Skin of body (tissue), 2 donors: ENCODE measurements around the gene ADM2. TPM values are rescaled to one million over a fixed set of nuclear protein-coding genes. Genes with fewer than 3 reads are reported as not detected.

ENCODE experiments used
- DNase-seq: peaks from one replicate; lab custom pipeline; 2025; lab: John Stamatoyannopoulos, UW
- total RNA-seq: library from RNA; depleted of rRNA; stranded (reverse); fragments of >200 nt; gene quantifications from one replicate; pipeline ENCODE4 v1.2.3, GENCODE V29; 2014

The ADM2 gene
- total RNA-seq, 1 donor from 2014 or later: 0.39 TPM

DNA sequence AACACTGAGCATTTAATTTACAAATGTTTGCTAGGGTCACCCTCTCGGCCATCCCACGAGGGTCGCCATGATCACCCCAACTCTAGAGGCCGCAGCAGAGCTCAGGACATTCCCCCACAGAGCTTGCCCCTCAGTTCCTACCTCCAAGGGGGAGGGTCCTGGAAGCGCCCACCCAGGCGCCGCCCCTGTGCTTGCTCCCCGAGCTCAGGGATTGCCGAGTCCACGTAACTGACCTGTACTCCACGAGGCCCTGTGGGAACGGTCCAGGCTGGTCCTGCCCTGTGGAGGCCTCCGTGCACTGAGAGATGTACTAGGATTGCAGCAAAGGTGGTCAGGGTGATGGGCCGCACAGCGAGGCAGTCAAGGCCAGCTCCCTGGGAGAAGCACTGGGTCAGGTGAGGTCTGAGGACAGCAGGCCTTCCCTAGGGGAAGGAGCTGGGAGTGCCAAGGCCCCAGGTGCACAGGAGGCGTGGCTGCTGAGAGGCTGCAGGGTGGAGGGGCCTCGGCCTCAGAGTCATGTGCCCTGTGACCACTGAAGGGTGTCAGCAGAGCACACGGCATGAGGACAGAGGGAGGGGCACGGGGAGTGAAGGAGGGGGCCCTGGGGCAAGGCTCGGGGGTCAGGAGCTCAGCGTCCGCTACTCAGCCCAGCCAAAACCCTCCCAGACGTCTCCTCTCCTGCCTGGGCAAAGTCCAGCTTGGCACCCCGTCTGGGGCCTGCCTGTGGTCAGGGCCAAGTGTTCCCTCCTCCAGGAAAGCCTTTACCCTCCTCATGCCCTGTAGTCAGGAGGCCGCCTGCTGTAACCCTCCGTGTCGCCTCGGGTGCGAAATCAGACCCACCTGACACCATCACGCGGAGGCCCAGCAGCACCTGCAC is 2.9 kb downstream of the ADM2 start:
- DNase-seq: no peak

DNA sequence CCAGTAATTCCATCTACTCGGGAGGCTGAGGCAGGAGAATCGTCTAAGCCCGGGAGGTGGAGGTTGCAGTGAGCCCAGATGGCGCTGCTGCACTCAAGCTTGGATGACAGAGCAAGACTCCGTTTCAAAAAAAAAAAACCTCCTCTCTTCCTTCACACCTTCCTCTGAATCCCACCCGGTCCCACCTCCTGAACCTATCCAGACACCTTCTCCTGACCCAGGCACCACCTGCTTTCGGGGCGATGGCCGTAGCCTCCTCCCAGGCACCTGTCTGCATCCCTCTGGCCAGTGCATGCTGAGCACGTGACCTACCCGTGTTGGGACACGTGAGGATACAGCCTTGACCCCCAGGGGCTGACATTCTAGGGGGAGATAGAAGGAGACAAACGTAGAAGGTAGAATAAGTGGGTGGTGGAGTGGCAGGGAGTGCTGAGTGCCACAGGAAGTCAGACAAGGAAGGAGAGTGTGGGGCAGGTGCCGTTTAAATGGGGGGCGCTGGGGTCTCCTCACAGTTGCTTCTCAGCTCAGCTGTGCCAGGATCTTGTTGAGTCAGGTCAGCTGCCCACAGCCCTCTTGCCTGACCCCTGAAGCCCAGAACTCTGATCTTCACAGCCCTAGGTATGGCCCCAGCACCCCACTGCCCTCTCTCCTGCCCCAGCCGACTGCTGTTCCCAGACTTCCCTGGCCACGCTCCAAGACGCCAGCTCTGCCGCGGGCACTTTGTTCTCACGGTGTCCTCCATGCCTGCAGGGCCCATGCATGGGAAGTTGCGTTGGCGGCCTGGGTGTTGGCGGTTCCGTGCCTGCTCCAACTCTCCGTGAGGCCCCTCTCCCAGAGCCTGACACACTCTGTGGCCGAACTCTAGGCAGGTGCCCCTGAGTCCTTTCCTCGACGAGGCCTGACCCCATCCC is 4.1 kb downstream of the ADM2 start:
- DNase-seq: no peak

DNA sequence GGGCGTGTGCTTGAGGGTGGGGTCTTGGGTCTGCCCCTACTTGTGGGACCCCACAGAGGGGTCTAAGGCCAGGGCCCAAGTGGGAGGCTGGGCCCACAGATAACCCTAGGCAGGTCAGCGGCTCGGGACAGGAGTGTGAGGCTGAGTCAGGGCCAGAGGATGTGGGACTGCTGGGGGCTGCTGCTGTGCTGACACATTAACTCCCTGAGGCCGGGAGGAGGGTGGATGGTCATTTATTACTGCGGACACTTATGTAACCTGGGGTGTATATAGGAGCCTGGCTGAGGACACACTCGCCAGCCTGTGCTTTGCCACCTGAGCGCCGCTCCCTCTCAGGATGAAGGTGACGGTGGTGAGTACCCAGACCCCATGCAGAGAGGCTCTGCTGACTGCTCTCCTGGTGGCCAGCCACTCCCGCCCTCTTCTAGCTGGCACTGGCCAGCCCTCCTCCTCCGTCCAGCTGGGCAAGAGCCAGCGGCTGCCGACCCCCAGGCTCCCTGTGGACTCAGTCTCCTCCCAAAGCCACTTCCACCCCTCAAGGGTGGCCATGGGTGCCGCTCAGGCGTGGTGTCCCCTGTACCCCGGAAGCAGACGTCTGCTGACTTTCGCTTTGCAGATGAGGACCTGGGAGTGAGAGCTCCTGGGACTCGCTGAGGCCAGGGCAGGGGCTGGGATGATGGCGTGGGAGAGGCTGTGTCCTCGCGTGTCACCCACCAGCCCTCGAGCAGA is 5.4 kb downstream of the ADM2 start, which contains the start of gene MIOX:
TSS of gene MIOX (plus strand) at position 299 of the 729 bp plus-strand sequence. CDS start at position 338, 39 bp downstream.
- DNase-seq: no peak

DNA sequence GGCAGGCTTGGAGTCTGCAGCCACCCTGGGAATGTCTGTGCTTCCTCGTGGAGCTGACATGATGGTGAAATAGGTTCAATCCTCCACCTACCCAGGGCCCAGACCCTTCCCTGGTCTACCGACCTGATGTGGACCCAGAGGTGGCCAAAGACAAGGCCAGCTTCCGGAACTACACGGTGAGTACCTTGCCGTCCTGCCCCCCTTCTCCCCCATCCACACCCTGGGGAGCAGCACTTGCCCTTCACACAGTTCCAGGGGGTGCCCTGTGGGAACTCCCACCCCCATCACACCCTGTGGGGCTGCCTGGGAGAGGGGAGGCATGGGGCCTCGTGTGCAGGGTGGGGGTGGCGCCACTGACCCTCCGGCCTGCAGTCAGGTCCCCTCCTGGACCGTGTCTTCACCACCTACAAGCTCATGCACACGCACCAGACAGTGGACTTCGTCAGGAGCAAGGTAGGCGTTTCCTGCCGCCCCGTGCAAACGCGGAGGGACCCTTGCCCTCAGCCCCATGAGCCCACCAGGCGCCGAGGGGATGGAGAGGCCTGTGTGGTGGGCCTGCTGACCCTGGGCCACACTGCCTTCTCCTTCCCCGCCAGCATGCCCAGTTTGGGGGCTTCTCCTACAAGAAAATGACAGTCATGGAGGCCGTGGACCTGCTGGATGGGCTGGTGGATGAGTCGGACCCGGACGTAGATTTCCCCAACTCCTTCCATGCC is 6.1 kb downstream of the ADM2 start:
- no peak for DNase-seq

DNA sequence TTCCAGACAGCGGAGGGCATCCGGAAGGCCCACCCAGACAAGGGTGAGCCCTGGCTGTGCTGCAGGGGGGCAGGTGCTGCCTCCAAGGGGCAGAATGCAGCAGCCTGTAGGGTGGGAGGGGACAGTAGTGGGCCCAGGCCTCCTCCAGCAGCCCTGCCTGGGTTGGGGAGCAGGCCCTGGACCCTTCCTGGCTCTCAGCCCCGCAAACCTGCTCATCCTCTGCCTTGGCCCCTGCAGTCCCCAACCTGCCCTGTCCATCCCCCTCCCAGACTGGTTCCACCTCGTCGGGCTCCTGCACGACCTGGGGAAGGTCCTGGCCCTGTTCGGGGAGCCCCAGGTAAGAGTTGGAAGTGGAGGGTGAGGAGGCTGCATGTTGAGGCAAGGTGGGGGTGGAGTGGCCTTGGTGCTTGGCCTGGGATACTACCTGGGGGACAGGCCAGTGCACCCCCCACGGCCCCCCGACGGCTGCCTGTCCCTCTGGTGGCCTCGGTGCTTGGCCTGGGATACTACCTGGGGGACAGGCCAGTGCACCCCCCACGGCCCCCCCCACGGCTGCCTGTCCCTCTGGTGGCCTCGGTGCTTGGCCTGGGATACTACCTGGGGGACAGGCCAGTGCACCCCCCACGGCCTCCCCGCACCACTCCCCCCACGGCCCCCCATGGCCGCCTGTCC is 6.8 kb downstream of the ADM2 start:
- DNase-seq: no peak

DNA sequence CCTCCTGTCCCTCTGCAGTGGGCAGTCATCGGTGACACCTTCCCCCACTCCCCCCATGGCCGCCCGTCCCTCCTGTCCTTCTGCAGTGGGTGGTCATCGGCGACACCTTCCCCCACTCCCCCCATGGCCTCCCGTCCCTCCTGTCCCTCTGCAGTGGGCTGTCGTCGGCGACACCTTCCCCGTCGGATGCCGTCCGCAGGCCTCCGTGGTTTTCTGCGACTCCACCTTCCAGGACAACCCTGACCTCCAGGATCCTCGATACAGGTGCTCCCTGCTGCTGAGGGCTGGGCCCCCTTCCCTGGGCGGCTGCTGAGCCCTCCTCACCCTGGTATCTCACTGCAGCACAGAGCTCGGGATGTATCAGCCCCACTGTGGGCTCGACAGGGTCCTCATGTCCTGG is 7.5 kb downstream of the ADM2 start:
- DNase-seq: no peak

DNA sequence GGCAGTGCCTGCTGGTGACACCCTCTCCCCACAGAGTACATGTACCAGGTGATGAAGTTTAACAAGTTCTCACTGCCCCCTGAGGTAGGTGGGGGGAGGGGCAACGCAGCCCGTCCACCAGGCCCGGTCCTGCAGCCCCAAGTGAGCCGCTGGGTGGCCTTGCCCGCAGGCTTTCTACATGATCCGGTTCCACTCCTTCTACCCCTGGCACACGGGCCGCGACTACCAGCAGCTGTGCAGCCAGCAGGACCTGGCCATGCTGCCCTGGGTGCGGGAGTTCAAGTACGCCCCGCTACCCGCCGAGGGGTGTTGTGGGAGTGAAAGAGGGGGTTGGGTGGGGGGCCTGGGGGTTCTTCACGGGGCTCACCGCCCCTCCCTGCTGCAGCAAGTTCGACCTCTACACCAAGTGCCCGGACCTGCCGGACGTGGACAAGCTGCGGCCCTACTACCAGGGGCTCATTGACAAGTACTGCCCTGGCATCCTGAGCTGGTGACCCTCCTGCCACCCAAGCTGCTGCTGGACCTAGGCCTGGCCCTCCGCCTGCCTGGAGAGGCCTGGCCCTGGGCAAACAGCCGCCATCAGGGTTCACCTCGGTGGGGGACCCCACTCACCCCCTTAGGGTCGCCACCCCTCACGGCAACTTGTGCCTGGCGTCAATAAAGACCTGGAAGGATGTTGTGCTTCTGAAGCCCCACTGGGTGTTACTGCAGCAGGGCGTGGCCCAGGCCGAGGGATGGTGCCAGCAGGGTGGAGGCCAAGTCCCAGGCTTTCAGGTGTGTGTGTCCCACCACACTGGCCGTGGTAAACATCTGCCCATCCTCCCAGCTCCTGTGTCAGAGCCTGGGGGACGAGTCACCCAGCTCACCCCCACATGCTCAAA is 8.3 kb downstream of the ADM2 start:
- DNase-seq: no peak

DNA sequence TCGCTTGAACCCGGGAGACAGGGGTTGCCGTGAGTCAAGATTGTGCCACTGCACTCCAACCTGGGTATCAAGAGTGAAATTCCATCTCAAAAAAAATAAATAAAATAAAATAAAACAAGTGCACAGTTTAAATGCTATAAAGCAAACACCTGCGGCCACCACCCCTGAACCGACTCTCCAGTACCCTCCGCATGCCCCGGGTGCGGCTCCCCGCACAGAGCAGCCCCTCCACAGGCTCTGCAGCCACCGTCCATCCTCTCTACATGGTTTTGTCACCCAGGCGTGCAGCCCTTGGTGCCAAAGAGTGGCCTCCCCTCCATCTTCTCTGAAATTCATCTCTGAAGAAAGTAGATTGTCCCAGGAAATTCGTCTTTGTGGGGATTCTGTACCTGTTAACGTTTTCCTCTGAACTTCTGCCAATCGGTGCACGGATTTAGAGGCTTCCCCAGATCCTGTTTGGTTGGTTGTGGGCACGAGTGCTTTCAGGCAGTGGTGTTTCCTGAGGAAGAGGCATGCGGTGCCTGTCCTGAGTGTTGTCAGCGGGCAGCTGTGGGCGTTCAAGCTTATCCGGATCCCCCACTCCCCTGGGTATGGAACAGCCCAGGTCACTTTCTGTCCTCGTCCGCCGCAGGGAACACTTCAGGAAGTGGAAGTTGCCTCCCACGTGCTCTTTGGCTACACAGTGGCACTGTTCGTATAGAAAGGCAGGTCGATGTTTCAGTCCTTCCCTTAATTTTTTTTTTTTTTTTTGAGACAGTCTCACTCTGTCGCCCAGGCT is 9.4 kb downstream of the ADM2 start:
- DNase-seq: no peak

DNA sequence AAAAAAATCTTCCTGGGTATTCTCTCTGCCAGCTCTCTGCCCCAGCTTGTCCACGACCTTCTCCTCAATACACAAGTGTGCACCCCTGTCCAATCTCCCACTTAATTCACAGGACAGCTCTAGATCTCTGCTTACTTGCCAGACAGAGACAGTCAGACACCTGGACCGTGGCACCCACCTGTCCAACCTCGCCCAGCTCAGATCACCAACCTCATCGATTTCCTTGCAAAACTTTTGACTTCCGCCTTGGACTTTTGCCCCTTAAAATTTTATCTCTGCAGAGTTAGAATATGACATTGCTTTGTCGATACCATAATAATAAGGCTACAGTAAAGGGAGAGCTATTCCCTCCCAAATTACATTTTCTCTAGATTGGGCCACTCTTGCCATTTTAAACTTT is 15.8 kb downstream of the ADM2 start:
- no peak for DNase-seq

DNA sequence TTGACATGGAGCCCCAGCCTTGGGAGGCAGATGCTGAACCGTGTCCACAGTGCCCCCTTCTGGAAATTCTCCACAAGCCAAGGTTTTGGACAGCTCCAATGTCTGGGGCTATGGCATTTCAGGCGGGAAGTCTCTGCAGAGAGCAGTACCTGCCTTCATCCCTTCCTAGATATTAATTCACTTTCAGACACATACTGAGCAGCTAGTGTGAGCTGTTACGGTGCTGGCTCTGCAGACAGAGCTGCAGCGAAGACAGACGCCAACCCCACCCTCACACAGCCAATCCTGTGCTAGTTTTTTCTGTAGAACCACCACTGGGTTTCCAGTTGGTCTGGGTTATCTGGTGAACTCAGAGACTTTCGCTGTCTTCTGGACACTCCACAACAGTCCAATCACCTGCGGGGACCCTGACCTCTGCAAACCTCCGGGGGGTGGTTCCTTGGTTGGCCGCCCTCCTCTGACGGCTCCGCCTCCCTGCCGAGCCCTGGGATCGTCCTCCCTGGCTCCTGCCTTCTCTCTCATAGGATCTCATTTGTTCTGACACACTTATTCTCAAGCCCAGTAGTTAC is 17.1 kb downstream of the ADM2 start:
- no peak for DNase-seq

DNA sequence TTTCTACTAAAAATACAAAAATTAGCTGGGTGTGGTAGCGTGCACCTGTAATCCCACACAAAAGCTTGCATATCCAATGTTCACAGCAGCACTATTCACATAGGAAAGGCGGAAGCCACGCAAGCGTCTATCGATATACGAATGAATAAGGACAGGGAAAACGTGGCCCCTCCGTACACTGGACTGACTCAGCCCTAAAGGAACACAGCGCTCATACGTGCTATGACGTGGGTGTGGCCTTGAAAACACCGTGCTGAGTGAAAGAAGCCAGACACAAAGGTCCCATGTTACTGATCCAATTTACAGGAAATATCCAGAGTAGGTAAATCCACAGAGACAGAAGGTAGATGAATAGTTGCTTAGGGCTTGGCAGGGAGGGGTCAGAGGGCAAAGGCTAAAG is 19.1 kb downstream of the ADM2 start:
- DNase-seq: no peak

DNA sequence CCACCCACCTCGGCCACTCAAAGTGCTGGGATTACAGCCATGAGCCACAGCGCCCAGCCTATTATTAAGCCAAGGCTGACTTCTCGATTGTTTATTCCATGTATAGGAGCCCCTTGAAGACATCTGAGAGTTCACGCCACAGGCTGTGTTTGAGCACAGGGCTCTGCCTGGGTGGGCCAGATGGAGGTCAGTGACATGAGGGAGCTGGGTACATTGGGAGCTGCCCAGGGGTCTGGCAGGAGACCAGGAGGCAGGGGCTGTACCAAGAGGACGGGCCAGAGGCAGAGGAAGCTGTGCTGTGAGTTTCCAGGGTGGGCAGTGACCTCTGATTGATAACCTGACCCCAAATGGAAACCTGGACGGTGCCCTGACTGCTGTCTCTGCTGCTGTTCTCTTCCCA is 20.8 kb downstream of the ADM2 start:
- no peak for DNase-seq

DNA sequence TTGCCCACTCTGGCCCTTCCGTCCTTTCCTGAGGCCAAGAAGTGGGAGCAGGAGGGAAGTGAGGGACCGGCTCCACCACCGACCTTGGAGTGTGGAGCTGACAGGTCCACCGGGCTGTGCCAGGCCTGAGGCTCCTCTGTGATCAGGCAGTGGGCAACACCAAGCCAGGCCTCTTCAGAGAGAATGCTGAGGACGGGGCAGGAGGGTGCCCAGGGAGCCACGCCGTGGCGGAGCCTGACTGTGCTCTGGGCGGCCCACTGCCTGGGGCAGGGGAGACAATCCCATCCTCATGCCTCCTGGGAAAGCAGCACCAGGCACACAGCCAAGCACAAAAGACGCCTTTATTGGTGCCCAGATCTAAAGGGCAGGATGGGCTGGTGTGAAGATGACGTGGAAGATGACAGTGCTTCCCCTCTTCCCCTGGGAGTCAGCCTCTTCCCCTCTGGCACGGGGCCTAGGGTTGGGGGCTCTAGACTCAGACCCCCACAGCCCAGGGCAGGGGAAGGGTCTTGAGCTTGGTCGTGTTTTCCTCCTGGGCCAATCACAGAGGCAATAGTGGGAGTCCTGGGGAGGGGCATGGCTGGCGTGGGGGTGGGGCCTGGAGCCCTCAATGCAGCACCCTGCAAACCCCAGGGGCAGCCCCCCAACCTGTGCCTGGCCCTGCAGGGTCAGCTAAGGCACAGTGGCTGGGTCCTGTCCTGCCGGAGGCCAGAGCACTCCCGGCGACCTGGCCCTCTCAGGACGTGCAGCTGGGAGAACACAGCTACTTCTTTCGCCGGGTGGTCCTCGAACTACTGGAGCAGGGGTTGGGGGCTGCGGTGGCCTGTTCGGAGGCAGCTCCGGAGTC is 21.5 kb downstream of the ADM2 start:
- DNase-seq: no peak

DNA sequence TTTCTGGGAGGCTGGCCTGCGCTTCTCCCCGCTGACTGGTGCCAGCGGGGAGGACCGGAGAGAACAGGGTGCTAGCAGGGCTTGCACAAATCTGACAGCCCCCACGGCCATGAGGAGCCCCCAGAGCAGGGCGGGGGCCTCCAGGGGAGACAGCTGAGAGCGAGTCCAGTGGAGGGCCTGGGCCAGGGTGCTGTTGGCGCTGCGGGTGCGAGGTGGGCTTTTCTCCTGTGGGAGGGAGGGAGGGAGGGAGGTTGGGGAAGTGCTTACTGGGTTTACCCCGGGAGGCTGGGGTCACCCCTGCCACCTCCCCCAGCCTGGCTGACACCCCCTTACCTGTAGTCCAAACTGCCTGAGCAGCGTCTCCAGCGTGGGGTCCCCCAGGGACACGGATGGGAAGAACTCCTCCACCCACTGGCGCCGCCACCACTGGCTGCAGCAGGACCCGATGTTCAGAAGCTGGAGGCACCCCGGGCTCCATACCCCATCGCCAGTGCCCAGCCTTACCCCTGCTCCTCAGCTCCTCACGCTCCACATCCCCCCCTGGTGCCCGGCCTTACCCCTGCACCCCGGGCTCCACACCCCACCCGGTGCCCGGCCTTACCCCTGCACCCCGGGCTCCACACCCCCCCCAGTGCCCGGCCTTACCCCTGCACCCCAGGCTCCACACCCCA is 22.3 kb downstream of the ADM2 start:
- no peak for DNase-seq

DNA sequence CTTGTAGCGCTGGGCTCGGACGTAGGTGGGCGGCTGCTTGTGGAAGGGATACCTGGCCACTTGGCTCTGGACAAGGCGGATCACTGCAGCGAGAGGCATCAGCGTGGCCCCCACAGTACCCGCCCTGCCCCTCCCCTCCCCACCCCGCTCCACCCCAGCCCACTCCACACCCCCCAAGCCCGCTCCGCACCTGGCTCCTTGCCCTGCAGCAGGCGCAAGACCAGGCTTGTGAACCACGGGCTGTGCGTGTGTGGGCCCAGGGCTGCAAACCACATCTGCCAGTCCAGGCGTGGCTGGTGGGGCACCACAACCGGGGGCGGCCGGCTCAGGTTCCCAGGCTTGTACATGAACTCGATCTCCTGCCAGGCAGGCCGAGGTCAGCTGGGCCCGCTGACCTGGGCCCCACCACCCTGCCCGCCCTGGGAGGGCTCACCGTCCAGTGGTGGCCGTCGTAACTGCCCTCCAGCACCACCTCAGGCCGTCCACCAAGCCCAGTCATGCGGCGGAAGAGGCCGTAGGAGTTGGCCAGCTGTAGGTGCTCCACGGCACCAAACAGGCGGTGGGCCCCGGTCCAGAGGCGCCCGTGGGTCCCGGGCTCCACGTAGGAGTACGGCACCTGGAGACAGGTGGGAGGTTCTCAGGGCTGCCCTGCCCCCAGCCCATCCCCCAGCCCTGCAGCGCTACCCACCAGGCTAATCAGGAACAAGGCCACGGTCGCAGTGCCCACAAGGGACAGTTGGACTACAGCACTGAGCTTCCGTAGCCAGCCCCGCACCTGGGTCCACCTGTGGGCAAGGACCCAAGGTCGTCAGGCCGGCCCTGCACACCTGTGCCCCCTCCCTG is 23.2 kb downstream of the ADM2 start:
- no peak for DNase-seq

DNA sequence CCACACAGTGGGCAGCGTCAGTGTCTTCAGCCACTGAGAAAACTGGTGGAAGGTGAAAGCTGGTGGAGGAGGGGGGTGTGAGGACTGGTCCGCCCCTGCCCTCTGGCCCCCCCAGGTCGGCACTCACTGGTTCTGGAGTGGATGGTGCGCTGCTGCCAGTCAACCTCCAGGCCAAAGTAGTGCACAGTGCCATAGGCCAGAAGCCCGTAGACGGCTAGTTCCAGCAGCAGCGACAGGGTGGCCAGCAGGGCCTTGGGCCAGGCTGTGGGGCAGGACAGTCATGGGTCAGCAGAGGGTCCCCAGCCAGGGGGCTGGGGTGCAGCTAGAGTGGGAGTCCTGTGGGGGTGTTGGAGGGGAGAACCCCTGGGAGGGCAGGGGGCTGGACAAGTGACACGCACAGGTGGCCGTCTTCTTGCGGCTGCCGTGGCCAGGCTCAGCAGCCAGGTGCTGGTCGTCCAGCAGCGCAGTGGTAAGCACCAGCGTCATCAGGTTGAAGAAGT is 24.0 kb downstream of the ADM2 start:
- DNase-seq: no peak
